ENCODE measurements around the gene CASD1.

Gene CASD1

GRCh38 chr7:94590526-94591162 lies 81.0 kb downstream of the CASD1 start:
- no peak for DNase-seq

- no peak for DNase-seq
Observed at GRCh38 chr7:94591176-94591575, 81.6 kb downstream of the CASD1 start.

GRCh38 chr7:94594882-94595281 lies 85.3 kb downstream of the CASD1 start:
- DNase-seq, result no peak

- DNase-seq, result no peak
Observed at GRCh38 chr7:94595717-94596116, 86.1 kb downstream of the CASD1 start.

GRCh38 chr7:94600267-94600666 lies 90.7 kb downstream of the CASD1 start:
- DNase-seq, result no peak

GRCh38 chr7:94602181-94602580 lies 92.6 kb downstream of the CASD1 start:
- DNase-seq, result no peak

GRCh38 chr7:94605031-94605430 lies 95.4 kb downstream of the CASD1 start:
- no peak for DNase-seq
